HG02588 (cell line): ENCODE results near the gene DNAJB1.

Experiments used
- ATAC-seq: cut with Tn5 transposase; IDR thresholded peaks from one replicate; pipeline ENCODE4 v1.9.1; 2021; ENCODE audit warnings: mild to moderate bottlenecking, moderate library complexity; ENCODE audit not compliant: unreplicated experiment

The DNAJB1 gene

DNA sequence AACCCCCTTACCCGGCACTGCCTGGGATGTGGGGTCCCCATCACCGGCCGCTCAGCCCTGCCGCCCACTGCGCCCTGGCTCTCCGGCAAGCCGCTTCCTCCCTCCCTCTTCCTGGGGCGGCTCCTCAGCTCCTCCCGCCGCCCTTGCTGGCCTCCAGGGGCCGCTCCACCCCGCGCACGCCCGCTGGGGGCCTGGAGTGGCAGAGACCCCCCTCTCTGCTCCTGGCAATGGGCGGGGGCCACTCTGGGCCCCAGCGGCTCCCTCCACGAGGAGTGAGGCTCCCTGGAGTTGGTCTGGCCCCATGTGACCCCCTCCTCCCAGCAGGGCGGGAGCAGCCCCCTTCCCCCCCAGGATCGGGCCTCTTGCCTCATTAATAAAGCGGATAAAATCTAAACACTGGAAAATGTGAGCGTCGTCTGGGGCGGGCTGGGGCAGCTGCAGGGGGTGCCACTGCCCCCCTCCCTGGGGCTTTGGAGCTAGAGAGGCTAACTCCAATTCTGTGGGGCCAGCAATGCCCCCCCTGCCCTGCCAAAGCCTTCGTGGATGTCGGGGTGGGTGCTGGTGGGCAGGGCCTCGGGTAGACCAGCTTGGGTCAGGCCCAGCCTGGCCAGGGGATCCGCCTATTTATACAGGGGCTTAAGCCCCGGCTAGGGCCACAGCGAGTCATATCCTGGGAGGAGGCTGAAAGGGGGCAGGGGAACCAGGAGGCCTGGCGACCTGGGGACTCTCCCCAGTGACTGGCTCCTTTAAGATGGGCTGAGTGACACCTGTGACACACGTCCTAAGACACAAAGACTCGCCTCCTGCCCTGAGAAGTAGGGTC, 42.7 kb downstream of the DNAJB1 start, which contains the start of gene PTGER1:
Gene PTGER1 (minus strand): TSS at position 104 of the 823 bp plus-strand sequence. CDS start 1,034 bp downstream, outside the sequence.
- ATAC-seq = no peak

DNA sequence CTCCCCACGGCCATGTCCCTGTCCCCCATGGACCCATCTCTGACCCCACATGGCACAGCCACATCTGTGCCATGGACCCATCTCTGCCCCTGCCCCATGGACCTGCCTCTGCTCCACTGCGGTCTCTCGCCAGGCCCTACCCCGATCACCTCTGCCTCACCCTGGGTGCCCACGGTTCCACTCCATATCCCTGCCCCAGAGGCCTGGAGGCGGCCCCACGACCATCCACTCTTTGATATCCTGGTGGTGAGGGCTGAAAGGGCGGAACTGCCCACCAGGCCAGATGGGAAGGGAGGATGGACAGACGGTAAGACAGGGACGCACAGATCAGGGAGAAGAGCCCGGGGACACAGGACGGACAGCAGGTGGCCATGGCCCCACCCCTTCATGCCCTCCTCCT, 43.4 kb downstream of the DNAJB1 start:
- ATAC-seq = no peak

DNA sequence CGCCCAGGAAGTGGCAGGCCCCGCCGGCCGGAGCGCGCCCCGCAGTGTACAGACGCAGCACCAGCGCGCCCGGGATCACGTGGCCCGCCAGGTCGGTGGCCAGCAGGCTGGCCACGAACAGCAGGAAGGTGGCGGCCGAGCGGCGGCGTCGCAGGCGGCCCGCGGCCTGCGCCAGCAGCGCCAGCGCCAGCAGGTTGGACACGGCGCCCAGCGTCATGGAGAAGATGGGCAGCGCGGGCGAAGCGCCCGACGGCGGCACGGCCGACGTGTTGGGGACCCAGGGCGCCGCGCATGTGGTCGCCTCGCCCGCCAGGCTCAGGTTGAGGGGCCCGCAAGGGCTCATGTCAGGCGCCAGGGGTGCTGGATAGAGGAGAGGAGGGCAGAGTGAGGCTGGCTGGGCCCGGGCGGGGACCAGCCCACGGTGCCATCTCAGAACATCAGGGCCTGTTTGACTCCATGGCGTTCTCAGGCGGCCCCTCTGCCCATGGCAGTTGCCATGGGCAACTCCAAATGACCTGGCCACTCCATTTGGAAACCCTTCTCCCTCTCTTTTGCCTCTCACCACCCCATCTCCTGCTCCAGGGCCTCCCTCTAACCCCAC, 44.1 kb downstream of the DNAJB1 start:
- ATAC-seq = no peak

DNA sequence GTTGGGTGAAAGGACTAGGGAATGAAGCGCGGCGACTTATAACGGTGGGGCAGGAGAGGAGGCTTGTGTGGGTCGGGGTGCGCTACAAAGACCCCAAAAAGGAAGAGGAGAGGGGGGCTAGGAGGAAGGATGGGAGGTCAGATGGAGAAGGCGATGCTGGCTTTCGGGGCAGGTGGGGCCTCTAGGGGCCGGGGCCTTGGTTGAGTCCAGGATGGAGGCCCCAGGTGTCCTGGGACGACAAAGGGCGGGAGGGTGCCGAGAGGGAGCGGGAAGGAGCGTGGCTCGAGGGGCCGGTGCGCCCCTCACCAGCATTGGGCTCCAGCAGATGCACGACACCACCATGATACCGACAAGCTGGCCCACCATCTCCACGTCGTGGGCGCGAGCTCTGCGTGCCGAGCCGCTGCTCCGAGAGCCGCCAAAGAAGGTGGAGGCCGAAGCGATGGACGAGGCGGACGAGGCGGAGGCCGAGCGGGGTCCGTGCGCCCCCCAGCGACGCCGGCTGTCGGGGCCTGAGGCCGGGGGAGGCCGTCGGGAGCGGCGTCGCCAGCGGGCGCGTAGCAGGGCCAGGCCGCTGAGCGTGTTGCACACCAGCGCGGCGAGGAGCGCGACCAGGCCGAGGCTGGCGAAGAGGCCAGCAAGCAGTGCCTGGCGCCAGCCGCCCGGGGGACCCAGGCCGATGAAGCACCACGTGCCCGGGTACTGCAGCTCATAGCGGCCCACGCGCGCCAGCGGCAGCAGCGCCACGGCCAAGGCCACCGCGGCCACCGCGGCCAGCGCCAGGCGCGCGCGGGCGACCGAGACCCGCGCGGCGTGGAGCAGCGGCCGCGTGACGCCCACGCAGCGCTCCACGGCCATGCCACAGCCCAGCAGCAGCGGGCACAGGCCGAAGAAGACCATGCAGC, 44.9 kb downstream of the DNAJB1 start:
- ATAC-seq = no peak

DNA sequence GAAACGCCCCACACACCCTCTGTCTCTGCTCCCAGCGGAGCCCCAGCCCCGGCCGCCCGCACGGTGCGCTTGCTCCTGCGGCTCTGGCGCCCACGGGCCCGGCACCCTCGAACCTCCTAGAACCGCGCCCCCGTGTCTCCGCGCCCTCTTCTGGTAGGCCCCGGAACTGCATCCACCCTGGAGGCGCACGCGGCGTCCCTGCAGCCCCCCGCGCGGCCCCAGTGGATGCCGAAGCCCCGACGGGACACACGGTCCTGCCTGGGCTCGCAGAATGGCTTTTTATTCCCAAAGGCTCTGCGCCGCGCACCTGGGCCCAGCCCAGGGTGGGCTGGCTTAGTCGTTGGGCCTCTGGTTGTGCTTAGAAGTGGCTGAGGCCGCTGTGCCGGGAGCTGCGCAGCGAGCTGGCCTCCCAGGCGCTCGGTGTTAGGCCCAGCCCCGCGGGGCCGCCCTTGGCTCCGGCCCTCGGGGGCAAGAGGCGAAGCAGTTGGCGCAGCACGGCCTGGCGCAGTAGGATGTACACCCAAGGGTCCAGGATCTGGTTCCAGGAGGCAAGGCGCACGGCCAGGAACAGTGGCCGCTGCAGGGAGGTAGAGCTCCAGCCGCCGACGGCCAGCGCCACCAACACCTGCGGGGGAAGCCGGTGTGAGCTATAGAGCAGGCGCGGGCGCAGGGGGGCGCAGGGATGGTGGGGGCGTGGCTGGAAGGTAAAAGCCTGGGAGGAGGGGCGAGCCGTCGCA, 45.8 kb downstream of the DNAJB1 start:
- no peak for ATAC-seq

DNA sequence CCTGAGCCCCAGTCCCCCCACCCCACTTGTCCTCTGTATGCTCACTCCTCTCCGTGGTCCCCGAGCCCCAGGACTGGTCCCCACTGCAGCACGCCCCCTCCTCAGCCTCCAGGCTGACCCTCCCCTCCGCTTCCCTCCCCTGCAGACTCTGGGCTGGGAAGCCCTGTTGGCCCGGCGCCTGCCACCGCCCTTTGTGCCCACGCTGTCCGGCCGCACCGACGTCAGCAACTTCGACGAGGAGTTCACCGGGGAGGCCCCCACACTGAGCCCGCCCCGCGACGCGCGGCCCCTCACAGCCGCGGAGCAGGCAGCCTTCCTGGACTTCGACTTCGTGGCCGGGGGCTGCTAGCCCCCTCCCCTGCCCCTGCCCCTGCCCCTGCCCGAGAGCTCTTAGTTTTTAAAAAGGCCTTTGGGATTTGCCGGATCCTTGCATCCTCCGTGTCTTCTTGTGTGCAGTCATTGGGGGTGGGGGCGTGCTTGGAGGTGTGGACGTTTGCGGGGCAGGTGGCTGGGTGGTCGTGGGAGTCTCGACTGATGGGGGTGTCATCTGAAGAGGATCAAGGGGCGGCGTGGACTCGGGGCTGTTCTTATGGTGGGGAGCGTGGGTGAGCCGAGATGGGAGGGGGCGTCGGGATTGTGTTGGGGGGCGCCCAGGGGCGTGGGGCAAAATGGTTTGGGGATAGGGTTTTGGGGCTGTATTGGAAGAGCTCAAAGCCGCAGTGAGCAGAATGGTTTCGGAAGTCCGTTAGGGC, 46.6 kb downstream of the DNAJB1 start:
- no peak for ATAC-seq

DNA sequence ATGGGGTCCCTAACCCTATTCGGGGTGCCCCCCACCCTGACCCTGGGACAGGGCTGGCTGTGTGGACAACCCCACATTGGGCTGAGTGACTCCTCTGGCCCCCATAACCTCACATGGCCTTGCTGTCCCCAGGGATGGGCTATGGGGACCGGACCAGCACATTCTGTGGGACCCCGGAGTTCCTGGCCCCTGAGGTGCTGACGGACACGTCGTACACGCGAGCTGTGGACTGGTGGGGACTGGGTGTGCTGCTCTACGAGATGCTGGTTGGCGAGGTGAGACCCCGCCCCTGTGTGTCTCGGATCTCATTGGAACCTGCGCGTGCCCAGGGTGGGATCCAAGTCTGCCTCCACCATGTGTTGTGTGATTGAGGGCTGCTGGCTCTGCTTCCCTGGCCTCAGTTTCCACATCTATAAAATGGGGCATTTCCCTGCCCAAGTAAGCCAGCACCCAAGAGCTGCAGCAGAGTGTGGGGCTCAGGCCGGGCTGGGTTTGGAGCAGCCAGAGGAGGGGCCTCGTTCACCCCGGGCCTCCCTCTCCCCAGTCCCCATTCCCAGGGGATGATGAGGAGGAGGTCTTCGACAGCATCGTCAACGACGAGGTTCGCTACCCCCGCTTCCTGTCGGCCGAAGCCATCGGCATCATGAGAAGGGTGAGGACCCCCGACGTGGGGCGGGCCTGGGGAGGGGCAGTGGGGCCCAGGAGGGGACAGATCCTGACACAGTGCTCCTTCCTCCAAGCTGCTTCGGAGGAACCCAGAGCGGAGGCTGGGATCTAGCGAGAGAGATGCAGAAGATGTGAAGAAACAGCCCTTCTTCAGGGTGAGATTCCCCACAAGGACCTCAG, 47.9 kb downstream of the DNAJB1 start:
- ATAC-seq = no peak

DNA sequence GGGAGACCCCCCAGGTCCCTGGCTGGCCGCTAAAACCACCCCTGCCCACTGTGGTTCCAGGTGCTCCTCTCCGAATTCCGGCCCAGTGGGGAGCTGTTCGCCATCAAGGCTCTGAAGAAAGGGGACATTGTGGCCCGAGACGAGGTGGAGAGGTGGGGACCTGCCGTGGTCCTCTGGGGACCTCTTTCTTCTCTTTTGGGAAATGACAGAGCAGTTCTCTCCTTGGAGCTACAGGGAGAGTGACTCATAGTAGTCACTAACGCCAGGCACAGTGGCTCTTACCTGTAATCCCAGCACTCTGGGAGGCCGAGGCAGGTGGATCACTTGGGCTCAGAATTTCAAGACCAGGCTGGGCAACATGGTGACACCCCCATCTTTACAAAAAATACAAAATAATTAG, 50.4 kb downstream of the DNAJB1 start:
- no peak for ATAC-seq

DNA sequence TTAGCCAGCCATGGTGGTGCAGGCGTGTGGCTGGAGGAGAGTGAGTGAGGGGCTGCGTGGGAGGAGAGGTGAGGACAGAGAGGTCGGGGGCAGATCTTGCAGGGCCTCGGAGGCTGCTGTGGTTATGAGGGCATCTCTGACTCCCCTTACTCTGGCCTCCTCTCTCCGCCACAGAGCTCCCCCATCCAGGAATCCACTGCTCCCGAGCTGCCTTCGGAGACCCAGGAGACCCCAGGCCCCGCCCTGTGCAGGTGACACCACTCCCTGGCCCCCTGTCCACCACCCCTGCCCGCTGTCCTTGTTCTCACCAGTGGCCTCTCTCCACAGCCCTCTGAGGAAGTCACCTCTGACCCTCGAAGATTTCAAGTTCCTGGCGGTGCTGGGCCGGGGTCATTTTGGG, 50.8 kb downstream of the DNAJB1 start:
- no peak for ATAC-seq
